NCI-H187 treated with DMSO at 0.1 percent for 48 hours (cell line): ENCODE data around the gene CEP120.

ENCODE experiments used
- DNase-seq: peaks from one replicate; lab custom pipeline; 2025; lab: John Stamatoyannopoulos, UW

Gene CEP120

DNA sequence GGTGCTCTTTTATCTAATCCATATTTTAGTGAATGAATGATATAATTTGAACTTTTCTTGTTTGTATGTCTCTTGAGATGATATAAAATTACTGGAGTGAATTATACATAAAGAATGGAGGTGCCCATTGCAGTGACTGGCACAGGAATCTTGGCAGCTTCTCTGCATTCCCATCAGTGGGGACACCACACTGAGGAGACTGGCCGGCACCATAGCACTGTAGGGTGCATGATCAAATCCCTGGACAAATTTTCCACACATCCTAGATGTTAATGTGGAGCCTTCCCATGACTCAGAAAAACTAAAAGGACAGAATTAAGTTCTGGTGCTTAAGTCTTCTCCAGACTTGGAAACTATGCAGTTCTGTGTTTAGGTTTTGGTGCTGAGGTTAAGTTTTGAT is 124.1 kb downstream of the CEP120 start:
- DNase-seq = no peak

DNA sequence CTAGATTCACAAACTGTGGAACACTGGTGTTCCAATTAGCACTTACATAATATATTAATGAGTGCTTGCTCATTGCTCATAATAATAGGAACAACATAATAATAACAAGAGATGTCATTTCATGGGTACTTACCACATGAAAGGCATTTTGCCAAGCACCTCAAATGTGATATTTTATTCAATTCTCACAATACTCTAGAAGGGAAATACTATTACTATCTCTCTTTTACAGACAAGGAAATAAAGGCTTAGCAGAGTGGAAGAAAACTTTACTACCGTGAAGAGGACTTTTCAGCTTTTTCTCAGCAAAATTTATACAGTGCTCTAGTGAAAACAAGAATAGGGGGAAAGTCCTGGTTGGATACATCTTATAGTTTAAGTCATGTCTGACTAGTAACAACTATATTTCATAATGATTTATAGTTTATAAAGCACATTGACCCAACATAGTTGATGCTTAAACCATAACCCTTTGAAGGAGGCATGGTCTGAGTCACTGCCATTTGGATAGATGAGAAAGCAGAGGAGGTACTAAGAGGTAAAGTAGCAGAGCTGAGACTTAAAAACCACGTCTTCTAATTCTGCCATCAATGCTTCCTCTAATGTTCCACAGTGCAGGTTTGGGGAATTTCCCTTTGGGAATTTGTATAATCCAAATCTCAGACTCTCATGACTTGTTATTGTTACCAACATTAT is 124.7 kb downstream of the CEP120 start:
- no peak for DNase-seq

DNA sequence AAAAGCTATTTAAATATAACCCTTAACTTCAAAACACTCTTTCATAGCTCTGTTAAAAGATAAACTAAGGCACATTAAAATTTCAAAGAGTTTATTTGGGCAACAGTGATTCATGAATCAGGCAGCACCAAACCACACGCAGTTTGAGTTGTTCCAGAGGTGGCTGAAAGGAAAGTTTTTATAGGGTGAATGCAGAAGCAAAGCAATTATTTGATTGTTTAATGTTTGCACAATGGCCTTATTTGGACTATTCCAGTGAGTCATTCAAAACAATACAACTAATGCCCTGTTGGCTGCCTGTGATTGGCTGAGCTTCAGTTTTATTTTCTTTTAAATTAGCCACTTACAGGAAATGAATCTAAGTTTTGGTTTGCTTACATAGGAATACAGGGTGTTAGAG is 125.3 kb downstream of the CEP120 start:
- no peak for DNase-seq

DNA sequence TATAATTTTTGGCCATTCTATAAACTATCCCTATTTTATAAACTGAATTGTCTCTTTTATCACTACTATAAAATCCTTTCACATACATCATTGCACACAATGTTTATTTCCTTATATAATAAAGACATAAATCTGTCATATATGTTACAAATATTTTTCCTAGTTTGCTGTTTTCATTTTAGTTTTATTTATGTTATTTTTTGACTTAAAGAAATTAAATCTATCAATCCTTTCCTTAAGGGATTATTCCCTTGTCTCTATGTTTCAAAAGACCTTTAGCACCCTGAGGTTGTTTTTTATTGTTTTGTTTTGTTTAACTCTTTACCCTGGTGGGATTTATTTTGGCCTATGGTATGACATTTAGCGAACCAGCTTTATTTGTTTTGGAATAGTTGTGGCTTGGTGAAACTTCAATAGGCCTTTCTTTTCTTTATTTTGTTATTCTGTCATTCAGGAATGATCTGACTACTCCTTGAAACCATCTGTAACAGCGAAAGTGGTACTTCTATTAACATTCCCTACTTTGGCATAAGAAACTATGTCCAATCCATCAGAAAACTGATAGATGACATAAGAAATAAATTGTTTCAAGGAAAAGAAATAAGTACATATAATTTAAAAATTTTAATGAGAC is 125.9 kb downstream of the CEP120 start:
- no peak for DNase-seq
